Activated CD4-positive, alpha-beta T cell treated with anti-CD3 and anti-CD28 coated beads for 4 hours (primary cell): ENCODE data around the gene PBX1.

ENCODE experiments used
- DNase-seq, 2 donors: peaks; one replicate each; pipeline ENCODE4 v3.0.0-alpha.2; 2020

Gene PBX1

DNA sequence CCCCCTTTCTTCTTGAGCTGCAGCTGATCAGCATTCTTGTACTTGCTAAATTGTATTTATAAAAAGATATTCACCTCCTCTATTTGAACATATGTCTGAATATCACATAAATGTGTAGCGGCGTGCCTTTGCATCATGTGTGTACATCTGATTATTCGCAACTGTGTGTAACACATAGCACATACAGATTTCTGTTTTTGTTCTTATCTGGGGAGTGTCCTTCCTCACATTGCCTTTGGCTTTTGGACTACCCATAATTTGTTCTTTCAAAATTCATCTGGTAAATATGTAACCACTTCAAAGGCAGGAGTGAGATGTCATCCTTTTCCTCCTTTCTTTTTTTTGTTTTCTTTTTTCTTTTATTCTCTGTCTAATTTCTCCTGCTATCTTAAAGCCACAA is 113.6 kb downstream of the PBX1 start:
- DNase-seq = no peak

DNA sequence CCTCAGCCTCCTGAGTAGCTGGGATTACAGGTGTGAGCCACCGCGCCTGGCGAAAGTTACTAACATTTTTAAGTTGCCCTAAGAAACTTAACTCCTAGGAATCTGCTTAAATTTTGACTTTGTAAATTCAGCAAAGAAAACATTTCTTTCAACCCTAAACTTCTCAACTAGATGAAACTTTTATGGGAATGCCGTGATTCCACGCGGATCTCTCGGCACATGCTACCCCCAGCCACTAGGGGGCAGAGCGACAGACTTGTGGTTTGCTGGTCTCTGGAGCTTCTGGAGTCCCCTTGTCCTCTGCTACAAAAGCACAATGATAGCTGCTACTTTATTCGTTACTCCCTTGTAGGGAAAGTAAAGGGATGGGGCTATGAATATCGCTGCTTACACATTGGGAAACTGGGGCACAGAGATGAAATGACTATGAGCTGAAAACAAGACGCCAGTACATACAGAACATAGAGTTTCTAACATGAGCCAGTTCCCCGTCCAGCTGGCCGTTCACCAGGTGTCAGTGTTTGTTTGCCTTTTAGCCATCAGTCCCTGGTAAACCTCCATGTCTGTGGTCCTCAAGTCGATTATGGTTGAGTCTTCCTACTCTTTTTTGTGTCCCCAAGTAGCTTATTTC is 114.7 kb downstream of the PBX1 start:
- no peak for DNase-seq

DNA sequence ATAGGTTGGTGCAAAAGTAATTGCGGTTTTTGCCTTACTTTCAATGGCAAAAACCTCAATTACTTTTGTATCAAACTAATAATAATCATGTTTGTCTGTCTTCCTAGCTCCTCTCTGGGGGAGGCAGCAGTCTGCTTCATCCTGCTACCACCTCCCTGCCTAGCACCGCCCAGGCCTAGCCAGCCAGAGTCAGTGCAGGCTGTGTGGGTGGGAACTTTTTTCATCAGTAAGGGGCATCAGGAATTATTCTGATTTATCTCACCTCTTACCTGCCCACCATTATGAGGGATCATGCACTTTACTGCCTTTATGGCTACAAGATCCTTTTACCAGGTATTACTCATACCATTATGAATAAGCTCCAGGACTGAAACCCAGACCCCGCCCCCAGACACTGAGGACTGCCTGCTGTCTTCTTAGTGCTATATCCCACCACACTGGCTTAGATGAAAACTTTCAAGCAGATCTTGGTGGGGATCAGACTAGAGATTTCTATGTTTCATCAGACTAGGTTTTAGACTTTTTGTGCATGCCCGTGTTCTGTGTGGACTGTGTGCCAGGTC is 116.4 kb downstream of the PBX1 start:
- no peak for DNase-seq

DNA sequence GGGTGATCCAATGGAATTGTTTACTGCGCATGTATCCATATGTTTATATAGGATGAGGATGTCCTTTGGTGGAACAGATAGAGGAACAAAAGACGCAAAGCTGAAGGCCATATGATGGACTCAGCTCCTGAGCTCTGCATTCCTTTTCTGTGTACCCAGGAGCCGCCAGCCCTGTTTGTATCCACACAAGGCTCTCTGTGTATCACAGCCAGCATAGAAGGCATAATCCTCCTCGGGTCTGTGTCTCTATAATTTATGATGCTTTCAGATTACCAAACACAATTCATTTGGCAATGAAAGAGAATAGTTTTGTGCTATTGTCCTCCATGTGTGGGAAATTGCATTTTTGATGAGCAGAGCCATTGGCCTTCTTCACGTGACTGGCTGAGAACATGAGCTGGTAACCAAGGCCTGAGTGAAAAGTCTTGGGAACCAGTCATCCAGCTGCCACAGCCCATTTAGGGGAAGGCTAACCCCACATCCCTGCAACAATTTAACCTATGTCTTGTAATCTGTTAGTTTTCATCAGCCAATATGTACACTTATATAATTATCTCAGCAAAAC is 119.2 kb downstream of the PBX1 start:
- DNase-seq = no peak

DNA sequence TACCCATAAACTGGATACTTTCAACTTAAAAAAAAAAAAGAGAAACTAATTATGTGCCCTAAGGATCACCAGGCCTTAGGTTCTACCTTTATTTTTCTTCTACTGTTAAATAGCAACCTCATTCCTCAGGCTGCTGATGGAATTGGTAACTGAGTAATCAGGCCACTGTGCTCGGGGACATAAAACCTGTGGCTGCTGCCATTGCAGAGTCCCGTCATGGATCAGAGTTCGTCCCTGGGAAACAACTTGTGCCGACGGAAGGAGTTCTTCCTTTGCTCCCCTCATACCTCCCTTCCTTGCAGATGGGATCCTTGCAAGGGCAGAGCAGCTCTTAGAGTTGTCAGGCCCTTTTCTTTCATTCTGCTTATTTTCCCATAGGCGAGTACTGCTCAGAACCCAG is 123.6 kb downstream of the PBX1 start:
- no peak for DNase-seq

DNA sequence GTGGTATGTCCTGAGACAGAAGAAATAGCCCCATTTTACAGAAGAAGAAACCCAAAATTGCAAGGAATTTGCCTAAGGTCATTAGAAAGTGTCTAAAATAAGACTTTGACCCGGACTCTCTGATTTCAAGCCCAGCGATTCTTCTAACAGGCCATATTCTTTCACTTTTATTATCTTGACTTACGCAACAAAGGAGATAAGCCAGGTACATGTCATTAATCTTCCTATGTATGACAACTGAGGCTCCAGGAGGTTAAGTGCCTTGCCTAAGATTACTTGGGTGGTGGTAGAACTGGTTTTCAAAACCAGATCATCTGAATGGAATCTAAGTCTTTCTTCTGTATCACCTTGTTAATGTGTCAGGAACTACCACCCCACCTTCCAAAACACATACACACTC is 124.3 kb downstream of the PBX1 start:
- DNase-seq = no peak

DNA sequence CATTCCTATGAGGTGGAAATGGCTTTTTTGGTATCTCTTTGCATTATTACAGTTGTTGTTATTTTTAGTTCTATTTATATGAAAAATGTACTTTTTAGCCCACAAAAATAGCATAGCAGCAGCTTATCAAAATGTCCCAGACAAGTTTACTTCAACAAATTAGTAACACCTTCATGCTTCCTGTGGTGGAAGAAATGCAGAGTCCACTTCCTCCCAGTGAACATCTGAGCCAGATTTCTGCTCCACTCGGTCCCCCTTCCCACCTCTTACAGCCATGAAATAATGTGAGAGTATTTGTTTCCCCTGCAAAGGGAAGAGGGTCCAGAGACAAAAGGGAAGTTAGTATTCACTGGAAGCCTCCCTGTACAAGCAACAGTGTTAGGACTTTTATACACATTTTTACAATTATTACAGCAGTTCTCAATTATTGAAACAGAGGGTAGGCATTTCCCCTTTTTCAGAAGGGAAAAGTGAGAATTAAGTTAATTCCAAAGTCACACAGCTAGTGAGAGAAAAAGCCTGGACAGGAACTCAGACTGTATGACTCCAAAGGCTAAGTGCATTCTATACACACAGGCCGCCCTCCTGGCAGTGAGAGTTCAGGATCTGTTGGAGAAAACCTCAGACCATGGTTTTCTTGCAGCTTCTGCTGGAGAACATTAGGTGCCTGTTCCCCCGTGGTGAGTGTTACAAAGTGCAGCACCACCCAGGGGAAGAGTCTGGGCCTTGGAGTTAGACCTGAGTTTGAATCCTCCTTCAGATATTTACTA is 126.5 kb downstream of the PBX1 start:
- no peak for DNase-seq

DNA sequence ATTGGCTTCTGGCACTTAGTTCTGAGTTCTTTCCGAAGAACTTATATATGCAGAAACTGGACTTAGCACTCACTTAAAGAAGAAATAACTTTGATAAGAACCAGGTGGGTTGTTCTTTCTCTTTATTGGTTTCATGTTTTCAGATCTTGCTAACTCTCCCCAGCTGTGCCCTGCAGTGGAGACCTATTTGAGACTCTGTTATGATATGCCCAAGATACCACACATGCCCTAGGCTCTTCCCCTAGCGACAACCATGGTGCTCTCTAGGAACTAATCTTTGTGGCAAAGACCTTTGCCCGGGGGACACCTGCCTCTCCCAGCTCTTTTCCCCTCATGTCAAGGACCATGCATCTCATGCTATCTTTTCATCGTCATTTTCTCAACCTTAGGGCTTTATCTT is 128.8 kb downstream of the PBX1 start:
- no peak for DNase-seq

DNA sequence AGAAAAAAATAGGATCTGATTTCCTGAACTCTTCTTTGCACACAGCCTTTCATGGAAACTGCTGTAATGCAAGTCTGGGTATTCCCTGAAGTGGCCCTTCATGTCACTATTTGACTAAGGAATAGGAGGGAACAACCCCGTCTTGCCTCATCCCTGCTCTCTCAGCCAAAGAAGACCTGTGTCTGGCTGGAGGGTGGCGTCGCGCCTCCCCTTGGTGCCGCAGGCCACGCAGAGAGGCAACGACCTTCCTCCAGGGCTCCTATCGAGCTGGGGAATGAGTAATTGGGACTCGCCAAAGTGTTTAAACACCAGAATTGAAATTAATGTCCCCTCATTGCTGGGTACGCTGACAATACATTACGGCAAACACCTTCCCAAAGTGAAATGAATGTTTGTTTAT is 129.8 kb downstream of the PBX1 start:
- no peak for DNase-seq

DNA sequence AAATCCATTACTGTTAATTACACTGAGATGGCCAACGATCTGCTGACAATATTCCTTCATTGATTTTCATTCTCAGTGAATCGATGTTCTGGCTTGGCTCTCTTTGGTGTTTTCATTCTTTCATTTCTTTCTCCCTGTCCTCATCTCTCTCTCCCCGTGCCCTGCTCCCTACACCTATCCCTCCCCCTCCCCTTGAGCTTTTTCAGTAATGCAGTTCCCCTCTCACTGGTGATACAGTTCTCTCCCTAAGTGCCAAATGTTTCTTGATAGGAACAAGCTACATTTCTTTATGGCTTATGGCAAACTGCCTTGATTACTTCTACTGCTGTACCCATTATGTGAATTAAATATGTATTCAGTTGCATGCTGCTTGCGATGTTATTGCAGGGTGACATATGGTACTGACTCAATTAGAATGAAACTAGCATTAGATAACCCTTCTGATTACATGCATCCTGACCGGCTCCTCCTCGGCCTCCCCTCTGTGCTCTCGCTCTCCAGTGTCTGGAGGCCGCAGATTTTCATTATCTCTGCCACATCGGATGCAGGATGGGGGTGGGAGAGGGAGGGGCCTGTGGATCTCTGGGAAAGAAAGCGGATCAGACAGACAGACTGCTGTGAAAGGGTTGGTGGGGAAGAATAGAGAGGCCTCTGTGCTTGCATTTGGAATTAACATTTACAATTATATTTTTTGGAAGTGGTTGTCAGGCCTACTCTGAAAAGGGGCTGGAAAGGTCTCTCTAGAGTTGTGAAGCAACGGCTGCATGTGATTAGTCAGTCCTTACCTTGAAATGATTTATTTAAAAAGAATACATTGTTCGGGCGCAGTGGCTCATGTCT is 130.9 kb downstream of the PBX1 start:
- DNase-seq = no peak

DNA sequence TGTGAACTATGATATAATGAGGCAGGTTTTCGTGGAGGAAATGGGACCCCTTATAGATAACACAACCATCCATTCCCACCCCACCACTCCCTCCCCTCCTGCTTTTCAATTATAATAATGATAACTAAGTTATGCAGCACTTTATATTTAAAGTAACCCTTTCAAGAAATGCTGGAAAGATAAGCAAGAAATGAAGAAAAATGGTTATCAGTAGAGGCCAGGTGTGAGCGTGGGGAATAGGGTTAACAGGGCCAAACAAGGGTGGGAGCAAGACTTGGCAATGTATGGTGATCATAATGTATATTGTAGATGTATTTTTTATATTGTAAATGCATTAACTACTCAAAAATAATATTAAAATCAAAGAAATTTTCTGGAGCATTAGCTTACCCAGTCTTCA is 133.4 kb downstream of the PBX1 start:
- DNase-seq = no peak

DNA sequence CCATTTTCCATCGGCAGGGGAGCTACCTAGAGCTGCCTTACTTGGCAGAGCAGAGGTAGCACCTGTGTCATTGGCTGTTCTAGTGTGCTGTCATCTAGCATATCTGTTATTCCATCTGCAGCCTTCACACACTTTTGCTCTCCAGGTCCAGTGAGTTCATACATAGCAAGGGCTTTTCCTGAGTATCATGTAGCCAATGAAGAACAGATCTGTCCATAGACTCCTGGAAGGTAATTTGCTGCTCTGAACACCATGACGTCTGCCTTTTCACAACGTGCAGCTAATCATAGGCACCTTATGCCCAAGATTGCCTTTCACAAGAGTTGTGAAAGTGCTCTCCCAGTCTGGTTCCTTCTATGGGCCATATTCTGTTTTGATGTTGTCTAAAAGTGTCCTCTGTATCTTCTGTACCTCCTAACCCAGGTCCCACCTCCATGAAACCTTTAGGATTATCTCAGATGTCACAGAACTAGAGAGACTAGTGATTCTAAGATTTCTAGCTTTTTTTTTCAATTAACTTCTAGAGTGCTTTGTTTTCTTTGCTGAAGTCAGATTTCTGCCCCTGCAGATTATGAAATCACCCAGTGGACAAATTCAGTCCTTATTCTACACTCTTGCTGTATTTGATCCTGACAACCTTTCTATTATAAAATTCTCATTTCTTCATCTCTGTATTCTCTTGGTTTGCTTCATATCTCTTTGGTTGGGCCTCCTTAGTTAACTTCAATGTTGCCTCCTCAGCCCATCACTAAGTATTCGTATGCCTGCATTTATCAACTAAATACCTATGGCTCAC is 134.8 kb downstream of the PBX1 start:
- no peak for DNase-seq

DNA sequence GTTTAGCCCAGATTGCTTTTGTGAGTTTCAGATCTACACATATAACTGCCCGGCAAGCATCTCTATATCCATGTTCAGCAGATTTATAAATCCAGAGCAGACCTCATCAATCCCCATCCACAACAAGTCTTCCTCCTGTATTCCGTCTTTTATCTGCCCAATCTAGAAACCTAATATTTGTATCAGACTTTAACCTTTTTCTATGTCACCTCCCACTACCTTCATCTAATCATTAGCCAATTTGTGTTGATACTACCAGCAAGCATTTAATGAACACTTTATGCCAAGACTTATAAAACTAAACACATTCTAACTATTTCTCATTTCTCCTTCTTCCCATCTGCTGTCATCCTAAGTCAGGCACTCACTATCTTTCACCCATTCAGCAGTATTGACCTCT is 135.5 kb downstream of the PBX1 start:
- no peak for DNase-seq

DNA sequence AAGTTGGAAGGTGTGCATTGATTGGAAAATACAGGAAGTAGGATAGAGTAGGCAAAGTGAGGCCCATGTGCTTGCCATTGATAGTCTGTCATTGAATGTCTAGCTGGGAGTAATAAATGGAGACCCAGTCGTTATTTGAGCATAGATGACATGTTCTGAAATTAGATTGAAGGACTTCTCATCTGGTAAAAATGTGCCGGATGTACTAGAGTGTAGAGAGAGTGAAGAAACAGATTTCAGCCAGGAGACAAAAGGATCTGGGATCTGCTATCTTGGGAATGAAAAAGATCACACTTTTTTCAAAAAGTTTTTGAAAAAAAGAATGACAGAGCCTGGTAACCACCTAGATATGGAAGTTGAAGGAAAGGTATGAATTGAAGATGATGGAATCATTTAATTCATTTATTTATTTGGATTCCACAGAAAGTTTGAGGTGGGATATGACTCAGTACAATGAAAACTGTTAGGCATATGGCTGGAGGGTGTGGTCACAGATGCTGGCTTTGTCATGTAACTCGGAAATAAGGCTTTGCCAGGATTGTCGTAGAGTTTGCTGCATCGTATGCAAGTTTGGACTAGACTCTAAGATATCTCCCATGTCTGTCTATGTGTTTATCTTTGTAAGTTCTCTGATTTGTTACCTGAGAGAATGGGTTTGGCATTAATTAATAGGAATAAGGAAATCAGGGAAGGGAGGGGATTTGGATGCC is 137.1 kb downstream of the PBX1 start:
- no peak for DNase-seq

DNA sequence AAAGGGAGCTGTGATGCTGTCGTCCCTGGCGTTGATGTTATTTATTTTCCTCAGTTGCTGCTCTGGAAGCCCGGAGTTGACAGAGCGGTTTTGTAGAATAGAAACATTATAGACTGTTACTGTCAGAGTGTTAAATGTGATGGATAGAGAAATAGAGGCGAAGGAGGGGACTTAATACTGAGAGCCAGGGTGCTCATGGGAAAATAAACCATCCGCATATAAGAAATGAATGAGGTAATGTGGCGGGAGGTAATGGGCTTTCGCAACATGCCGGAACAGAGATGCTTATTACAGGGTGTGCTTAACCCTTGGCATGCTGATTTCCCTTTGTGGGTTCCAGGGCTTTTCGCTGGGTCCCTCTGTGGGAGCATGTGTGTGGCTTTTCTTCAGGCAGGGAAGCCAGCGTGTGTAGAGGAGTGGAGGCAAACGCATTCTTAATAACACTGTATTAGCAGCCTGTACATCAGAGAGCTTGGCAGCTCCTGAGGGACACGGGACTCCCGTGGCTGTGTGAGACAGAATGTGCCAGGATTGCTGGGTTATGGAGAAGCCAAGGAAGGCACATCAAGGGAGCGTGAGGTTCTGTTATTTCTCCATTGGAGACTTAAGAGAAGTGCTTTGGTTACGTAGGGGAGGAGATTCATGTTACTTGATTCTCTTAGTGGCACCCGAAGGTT is 141.0 kb downstream of the PBX1 start:
- no peak for DNase-seq

DNA sequence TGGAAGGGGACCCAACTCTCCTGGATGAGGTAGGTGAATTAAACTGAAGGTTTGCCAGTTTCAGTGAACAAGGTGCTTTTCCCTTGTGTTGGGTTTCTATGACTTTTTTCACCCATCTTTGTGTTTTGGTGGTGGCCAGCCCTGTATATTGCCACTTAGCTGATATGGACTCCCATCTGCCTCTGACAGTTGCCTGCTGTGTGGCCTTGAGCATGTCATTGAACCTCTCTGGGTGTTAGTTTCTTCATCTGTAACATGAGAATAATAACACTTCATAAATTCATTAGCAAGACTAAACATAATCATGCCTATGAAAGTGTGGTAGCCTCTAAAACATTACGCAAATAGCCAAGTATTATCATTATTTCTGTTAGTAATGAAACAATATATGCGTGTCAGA is 141.7 kb downstream of the PBX1 start:
- no peak for DNase-seq

DNA sequence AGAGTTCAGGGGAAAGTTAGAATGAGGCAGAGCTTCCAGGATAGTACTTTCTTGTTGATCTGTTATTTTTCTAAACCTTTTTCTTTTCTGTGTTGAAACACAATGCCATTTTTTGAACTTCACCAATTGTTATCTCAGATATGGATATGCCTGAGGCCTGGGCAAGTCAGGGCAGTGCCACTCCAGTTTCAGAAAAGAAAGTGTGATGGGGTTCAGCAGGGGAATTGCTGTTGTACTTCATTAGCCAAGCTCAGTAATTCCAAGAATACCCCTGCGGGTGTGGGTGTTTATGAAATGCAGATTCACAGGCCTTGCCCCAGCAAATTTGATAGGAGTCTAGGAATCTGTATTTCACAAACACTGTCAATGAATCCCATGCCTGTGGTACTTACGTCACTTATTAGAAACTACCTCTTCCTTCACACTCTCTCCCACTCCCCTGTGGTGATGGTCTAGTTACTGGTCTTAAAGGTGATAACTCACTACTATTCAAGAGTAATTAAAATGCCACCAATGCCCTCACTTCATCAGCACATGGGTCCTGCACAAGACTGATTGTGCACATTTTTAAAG is 142.3 kb downstream of the PBX1 start:
- DNase-seq = no peak

DNA sequence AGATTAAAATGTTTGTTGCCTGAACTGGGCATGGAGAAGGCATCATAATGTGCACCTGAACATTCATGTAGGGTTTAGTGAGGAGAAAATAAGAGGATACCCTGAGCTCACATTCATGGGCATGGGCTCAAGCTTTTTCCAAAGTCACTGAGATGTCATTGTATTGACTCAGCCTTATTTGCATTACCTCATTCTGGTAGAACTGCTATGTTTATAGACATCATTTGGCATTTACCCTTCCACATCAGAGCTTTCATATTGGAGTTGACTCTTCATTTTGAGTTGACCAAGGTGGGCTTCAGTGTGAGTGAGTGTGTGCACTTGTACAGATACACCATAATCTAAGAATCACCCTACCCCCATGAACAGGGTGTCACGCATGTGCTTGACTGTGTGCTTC is 143.2 kb downstream of the PBX1 start:
- DNase-seq = no peak

DNA sequence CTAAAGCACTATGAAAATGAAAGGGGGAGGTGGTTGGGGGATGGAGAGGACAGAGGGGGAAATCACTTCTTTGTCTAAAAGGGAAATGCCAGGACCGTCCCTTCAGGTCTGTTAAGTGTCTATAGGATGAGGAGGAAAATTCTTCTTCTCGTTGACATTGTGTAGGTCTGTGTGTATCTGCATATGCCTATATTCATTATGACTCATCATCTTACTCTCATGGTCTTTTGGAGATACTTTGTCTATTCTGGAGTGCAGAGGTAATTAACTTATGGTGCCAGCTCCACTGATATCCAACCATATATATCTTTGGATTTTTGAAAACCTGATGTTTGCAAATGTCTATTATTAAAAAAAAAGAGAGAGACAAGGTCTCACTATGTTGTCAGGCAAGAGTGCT is 143.7 kb downstream of the PBX1 start:
- no peak for DNase-seq

DNA sequence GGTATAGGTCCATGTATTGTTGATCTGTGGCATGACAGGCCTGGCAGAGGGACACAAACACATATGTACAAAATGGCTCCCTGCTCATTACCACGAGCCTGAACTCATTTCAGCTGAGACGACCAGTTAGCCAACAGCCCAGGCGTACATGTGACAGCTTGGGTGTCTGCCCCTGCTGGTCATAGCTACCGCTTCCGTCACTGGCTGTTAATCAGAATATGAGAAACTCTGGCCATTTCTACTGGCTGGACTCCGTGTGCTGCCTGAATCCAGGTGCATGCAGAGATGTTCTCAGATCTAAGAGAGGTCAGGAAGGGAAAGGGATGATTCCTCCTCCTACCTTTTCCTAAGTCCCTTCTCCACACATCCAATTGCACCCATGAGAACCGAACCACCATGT is 144.5 kb downstream of the PBX1 start:
- DNase-seq = no peak

DNA sequence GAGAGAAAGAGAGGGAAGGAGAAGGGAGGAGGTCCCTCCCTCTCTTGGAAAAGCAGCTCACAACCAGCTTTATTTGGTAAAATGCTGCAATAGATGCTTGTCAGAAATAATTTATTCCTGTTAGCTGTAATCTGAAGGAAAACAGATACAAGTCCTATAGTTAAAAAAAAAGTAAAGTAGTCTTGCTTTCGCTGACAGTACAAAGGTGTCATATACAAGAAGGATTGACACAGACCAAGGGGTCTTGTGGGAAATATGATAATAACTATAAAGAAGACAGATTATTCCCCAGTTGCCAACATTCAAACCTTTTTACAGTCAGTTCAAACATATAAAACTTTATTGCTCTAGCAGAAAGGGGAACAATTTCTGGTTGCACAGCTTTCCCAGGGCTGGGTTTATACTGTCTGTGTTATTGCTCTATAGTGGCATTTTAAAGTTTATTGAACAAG is 145.0 kb downstream of the PBX1 start:
- no peak for DNase-seq
